HS-5 (cell line): ENCODE measurements around the gene PSMB9.

Source experiments
- DNase-seq: peaks from one replicate; pipeline ENCODE4 v3.0.0-alpha.2; 2012; ENCODE audit warnings: low read depth

The PSMB9 gene

GRCh38 chr6:32839356-32839755, 14.6 kb upstream of the PSMB9 start:
- DNase-seq, result no peak

- DNase-seq, result no peak
Measured at GRCh38 chr6:32840604-32841246, 13.3 kb upstream of the PSMB9 start.

GRCh38 chr6:32842021-32842650, 11.9 kb upstream of the PSMB9 start:
- no peak for DNase-seq

- no peak for DNase-seq
Measured at GRCh38 chr6:32842690-32843089, 11.3 kb upstream of the PSMB9 start.

GRCh38 chr6:32843331-32843978, 10.5 kb upstream of the PSMB9 start:
- DNase-seq, result no peak

- peak; percentile 83 for DNase-seq
Measured at GRCh38 chr6:32843979-32844838, 9.8 kb upstream of the PSMB9 start, which contains the start of gene PSMB8. PSMB8 (minus strand) TSS chr6:32844047; CDS start chr6:32843996, 51 bp downstream.

- no peak for DNase-seq
Measured at GRCh38 chr6:32844839-32845383, 9.1 kb upstream of the PSMB9 start.

GRCh38 chr6:32845384-32845884, 8.6 kb upstream of the PSMB9 start:
- no peak for DNase-seq

GRCh38 chr6:32847004-32847403, 7.0 kb upstream of the PSMB9 start:
- no peak for DNase-seq

GRCh38 chr6:32847795-32848194, 6.2 kb upstream of the PSMB9 start:
- no peak for DNase-seq

- no peak for DNase-seq
Measured at GRCh38 chr6:32849126-32849525, 4.9 kb upstream of the PSMB9 start.

GRCh38 chr6:32851025-32851424, 3.0 kb upstream of the PSMB9 start:
- no peak for DNase-seq

- DNase-seq, result no peak
Measured at GRCh38 chr6:32852018-32852843, 1.8 kb upstream of the PSMB9 start.

- DNase-seq, result no peak
Measured at GRCh38 chr6:32852844-32853540, 1.0 kb upstream of the PSMB9 start.

- DNase-seq, result no peak
Measured at GRCh38 chr6:32854376-32855178, 585 bp downstream of the PSMB9 start.

GRCh38 chr6:32855467-32856174, 1.6 kb downstream of the PSMB9 start:
- no peak for DNase-seq

- no peak for DNase-seq
Measured at GRCh38 chr6:32857156-32857891, 3.3 kb downstream of the PSMB9 start.

GRCh38 chr6:32858194-32858593, 4.2 kb downstream of the PSMB9 start:
- DNase-seq, result no peak
